Smooth muscle cell (in vitro differentiated cells): ENCODE measurements around the gene RAP1B. TPM values are rescaled to one million over a fixed set of nuclear protein-coding genes. Genes with fewer than 3 reads are reported as not detected.
"Not testable (repeated sequence)": the region's sequence is repeated elsewhere in the genome, so short reads cannot be mapped to it uniquely, and the experiment has no call there.

Experiments
- DNase-seq: peaks from one replicate; lab custom pipeline; 2025; ENCODE audit not compliant: unreplicated experiment; lab: John Stamatoyannopoulos, UW
- H2AFZ ChIP-seq: fragments of 200-600 bp; sonication (generic); 2 replicates; pipeline ENCODE4 v1.6.0; 2016; ENCODE audit warnings: antibody characterized with exemption, low read depth, mild to moderate bottlenecking
- H3F3A ChIP-seq: fragments of 200-600 bp; sonication (generic); 2 replicates; pipeline ENCODE4 v1.6.0; 2017; ENCODE audit warnings: antibody characterized with exemption, low read depth
- H3K27ac ChIP-seq: fragments of 200-600 bp; sonication (generic); 2 replicates; pipeline ENCODE4 v1.5.1; 2016; ENCODE audit warnings: low read depth, mild to moderate bottlenecking
- H3K27me3 ChIP-seq: fragments of 200-600 bp; sonication (generic); 2 replicates; pipeline ENCODE4 v1.6.1; 2016; ENCODE audit warnings: low read depth, mild to moderate bottlenecking
- H3K36me3 ChIP-seq: fragments of 200-600 bp; sonication (generic); 2 replicates; pipeline ENCODE4 v1.5.1; 2016; ENCODE audit warnings: low read depth
- H3K4me1 ChIP-seq: fragments of 200-600 bp; sonication (generic); 2 replicates; pipeline ENCODE4 v1.5.1; 2016; ENCODE audit warnings: low read depth
- H3K4me2 ChIP-seq: fragments of 200-600 bp; sonication (generic); 2 replicates; pipeline ENCODE4 v1.6.0; 2016; ENCODE audit warnings: mild to moderate bottlenecking
- H3K4me3 ChIP-seq: fragments of 200-600 bp; sonication (generic); 2 replicates; pipeline ENCODE4 v1.5.1; 2016; ENCODE audit warnings: mild to moderate bottlenecking
- H3K79me2 ChIP-seq: fragments of 200-600 bp; sonication (generic); 2 replicates; pipeline ENCODE4 v1.6.0; 2016; ENCODE audit warnings: low read depth, mild to moderate bottlenecking
- H3K9ac ChIP-seq: fragments of 200-600 bp; sonication (generic); 2 replicates; pipeline ENCODE4 v1.6.0; 2016; ENCODE audit warnings: low read depth
- H3K9me3 ChIP-seq: fragments of 200-600 bp; sonication (generic); replicated peaks from 2 replicates; pipeline ENCODE4 v1.5.1; 2016; ENCODE audit warnings: low read depth
- H4K20me1 ChIP-seq: fragments of 200-600 bp; sonication (generic); 2 replicates; pipeline ENCODE4 v1.6.0; 2016; ENCODE audit warnings: low read depth
- WGBS: methylation state at CpG from one replicate; pipeline ENCODE4 v1.1.7; 2016; ENCODE audit warnings: low lambda C conversion rate; 5-methylcytosine and 5-hydroxymethylcytosine counted together
- polyA plus RNA-seq: library from polyadenylated mRNA; unstranded; fragments of >200 nt; fragmentation: Nextera tagmentation; extraction: Ambion mirVana; gene quantifications from 2 replicates; pipeline ENCODE4 v1.2.1, GENCODE V29; 2016
- total RNA-seq: library from RNA; depleted of rRNA; stranded (reverse); fragments of >200 nt; gene quantifications from 2 replicates; pipeline ENCODE4 v1.2.3, GENCODE V29; 2014
- TF ChIP-seq, protein P1 (sequence below): fragments of 200-600 bp; sonication (generic); IDR thresholded peaks from 2 replicates; pipeline ENCODE4 v1.5.1; 2017; ENCODE audit warnings: borderline replicate concordance, mild to moderate bottlenecking, antibody characterized with exemption; ENCODE audit not compliant: insufficient read depth, poor library complexity, severe bottlenecking

Gene RAP1B
- total and polyA plus RNA-seq, 2 experiments from 2014 or later: 236 to 275 TPM

DNA sequence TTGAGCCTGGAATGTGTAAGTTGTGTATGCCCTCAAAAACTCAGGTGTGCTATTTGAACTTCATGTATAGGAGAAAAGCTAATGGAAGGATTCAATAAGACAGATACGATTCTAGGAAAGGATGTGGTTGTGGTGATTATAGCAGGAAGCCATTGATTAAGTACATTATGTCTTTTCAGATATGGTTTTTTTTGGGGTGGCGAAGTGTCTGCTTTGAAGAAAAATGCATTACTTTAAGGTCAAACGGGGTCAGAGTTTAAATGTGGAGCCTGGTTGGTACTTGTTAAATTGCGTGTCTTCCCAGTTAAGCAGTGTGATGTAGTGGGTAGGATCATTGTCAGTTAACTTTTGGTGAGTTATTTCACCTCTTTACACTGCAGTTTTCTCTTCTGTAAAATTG lies 63.1 kb downstream of the RAP1B start:
- no peaks in the 10 kb centered on the region for H3F3A ChIP-seq
- no peaks in the 10 kb centered on the region for H3K9me3 ChIP-seq
- H3K9ac ChIP-seq: no peak overlapping the region
- H3K4me1 ChIP-seq: no peaks in the 10 kb centered on the region
- H3K27me3 ChIP-seq: no peaks in the 10 kb centered on the region
- H3K4me2 ChIP-seq: no peak overlapping the region
- WGBS: 90% methylated on average over 4 of the region's 4 CpGs
- no peak overlapping the region for H2AFZ ChIP-seq
- H4K20me1 ChIP-seq: no peaks in the 10 kb centered on the region
- no peak overlapping the region for H3K27ac ChIP-seq
- no peaks in the 10 kb centered on the region for H3K79me2 ChIP-seq
- no peak overlapping the region for H3K4me3 ChIP-seq
- DNase-seq: no peak
- no peaks in the 10 kb centered on the region for H3K36me3 ChIP-seq
- TF ChIP-seq, protein P1, sequence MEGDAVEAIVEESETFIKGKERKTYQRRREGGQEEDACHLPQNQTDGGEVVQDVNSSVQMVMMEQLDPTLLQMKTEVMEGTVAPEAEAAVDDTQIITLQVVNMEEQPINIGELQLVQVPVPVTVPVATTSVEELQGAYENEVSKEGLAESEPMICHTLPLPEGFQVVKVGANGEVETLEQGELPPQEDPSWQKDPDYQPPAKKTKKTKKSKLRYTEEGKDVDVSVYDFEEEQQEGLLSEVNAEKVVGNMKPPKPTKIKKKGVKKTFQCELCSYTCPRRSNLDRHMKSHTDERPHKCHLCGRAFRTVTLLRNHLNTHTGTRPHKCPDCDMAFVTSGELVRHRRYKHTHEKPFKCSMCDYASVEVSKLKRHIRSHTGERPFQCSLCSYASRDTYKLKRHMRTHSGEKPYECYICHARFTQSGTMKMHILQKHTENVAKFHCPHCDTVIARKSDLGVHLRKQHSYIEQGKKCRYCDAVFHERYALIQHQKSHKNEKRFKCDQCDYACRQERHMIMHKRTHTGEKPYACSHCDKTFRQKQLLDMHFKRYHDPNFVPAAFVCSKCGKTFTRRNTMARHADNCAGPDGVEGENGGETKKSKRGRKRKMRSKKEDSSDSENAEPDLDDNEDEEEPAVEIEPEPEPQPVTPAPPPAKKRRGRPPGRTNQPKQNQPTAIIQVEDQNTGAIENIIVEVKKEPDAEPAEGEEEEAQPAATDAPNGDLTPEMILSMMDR: no peak

DNA sequence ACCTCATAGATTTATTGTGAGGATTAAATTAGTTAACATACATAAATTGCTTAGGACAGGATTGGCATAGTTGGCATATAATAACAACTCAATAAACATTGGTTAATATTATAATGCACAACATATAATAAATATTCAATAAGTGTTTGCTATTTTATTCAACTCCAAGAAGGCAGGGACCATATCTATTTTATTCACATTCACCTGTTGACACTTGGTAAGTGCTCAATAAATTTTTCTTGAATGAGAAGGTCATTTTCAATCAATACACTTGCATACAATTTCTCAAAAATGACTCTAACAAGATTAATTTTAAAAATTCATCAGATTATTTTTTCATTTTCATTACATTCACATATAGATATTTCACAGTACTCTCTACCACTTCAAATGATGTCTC lies 63.7 kb downstream of the RAP1B start:
- H3K9ac ChIP-seq: no peak overlapping the region
- no peaks in the 10 kb centered on the region for H4K20me1 ChIP-seq
- H3K36me3 ChIP-seq: no peaks in the 10 kb centered on the region
- no peak overlapping the region for H3K27ac ChIP-seq
- no peak overlapping the region for H3K4me2 ChIP-seq
- no peak overlapping the region for H3K4me3 ChIP-seq
- TF ChIP-seq, protein P1: no peak
- H3K4me1 ChIP-seq: no peaks in the 10 kb centered on the region
- no peak overlapping the region for H2AFZ ChIP-seq
- H3K9me3 ChIP-seq: no peaks in the 10 kb centered on the region
- no peaks in the 10 kb centered on the region for H3F3A ChIP-seq
- no peaks in the 10 kb centered on the region for H3K27me3 ChIP-seq
- DNase-seq: no peak
- H3K79me2 ChIP-seq: no peaks in the 10 kb centered on the region

DNA sequence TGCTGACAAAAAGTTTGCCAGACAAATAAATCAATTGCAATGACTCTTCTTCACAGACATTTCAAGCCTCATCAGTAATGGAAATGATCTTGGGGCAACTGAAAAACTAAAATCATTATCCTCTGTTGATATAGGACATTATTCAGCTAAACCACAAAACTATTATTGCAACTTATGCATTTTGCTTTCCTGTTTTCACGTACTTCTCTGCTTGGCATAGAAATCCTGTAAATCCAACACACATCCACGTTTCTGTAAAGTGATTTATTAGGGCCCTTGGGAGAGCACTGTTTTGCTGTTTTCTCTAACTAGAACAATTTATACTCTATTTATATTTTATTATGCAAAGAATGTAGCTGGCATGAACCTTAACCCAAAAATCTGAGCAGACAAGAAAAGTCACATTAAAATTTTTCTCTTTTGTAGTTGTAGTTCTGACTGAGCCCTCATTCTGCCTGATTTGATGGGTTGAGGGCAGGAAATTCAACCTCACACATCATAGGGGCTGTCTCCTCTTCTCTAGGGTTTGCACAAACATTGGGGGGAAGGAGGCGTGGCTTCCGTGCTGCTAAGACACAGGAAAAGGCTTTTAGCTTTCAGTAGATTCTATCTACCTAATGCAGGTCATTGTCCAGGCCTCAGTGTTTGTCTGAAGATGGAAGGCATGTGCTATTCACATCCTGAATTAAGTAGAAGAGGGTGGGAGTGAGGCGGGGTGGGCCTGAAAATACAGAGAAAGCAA lies 64.6 kb downstream of the RAP1B start:
- H3K36me3 ChIP-seq: no peaks in the 10 kb centered on the region
- no peaks in the 10 kb centered on the region for H3K27me3 ChIP-seq
- no peak overlapping the region for H2AFZ ChIP-seq
- H3K4me2 ChIP-seq: no peak overlapping the region
- TF ChIP-seq, protein P1: no peak
- DNase-seq: no peak
- H3K4me1 ChIP-seq: no peaks in the 10 kb centered on the region
- H3F3A ChIP-seq: no peaks in the 10 kb centered on the region
- H4K20me1 ChIP-seq: no peaks in the 10 kb centered on the region
- 64% methylated on average over 5 of the region's 5 CpGs for WGBS
- H3K4me3 ChIP-seq: no peak overlapping the region
- H3K9ac ChIP-seq: no peak overlapping the region
- no peak overlapping the region for H3K27ac ChIP-seq
- H3K9me3 ChIP-seq: no peaks in the 10 kb centered on the region
- H3K79me2 ChIP-seq: no peaks in the 10 kb centered on the region

DNA sequence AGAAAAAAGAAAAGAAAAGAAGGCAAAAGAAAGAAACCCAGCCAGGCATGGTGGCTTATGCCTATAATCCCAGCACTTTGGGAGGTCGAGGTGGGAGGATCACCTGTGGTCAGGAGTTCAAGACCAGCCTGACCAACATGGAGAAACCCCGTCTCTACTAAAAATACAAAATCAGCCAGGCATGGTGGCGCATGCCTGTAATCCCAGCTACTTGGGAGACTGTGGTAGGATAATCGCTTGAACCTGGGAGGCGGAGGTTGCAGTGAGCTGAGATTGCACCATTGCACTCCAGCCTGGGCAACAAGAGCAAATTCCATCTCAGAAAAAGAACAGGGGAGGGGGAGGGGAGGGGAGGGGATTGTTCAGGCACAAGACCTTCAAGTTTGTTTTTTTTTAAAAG lies 66.2 kb downstream of the RAP1B start:
- H3K9ac ChIP-seq, H3K27ac ChIP-seq, H3K79me2 ChIP-seq, H4K20me1 ChIP-seq, H3K36me3 ChIP-seq, H3K4me3 ChIP-seq, H3K9me3 ChIP-seq, H3F3A ChIP-seq, H3K27me3 ChIP-seq, H3K4me2 ChIP-seq, H2AFZ ChIP-seq, DNase-seq, H3K4me1 ChIP-seq: not testable (repeated sequence)
- WGBS: 94% methylated on average over 5 of the region's 5 CpGs
